H1 (cell line): Measurements from ENCODE around the gene BCAS3. TPM values are rescaled to one million over a fixed set of nuclear protein-coding genes. Genes with fewer than 3 reads are reported as not detected.

Source experiments
- BACH1 ChIP-seq: IDR thresholded peaks from 2 replicates; pipeline ENCODE4 v1.6.1; 2012; ENCODE audit warnings: low read length, improper control_type of control experiment
- BRCA1 ChIP-seq: IDR thresholded peaks from 2 replicates; pipeline ENCODE4 v1.6.1; 2012; ENCODE audit warnings: low read depth, low read length, improper control_type of control experiment
- E2F6 ChIP-seq: IDR thresholded peaks from 2 replicates; pipeline ENCODE4 v1.6.1; 2012; ENCODE audit warnings: inconsistent platforms
- RBBP5 ChIP-seq: IDR thresholded peaks from 2 replicates; pipeline ENCODE4 v1.7.1; 2012; ENCODE audit warnings: low read depth, mild to moderate bottlenecking, inconsistent platforms, low read length, moderate library complexity, borderline replicate concordance
- RNF2 ChIP-seq: fragments of 200-900, 300-1000 bp; sonication (generic); IDR thresholded peaks from 2 replicates; pipeline ENCODE4 v1.7.1; 2016; ENCODE audit warnings: borderline replicate concordance, low read depth, mild to moderate bottlenecking, antibody characterized with exemption, low read length; ENCODE audit not compliant: poor library complexity, severe bottlenecking; ENCODE audit errors: missing control alignments
- polyA plus RNA-seq, 7 experiments: library from polyadenylated mRNA; depleted of rRNA in 3 of 7; stranded (reverse) in 5 of 7; unstranded in 2 of 7; fragments of >200 nt in 5 of 7; fragments of 200-250 nt in 2 of 7; gene quantifications; 1 replicate in 5 of 7; 2 replicates in 1 of 7; 4 replicates in 1 of 7; pipeline versions ENCODE4 v1.2.1 to v1.2.3, GENCODE V29; 2011 to 2013; ENCODE audit warnings: missing spikeins in 2 of 7, mixed read lengths in 2 of 7
- total RNA-seq: library from RNA; stranded (reverse); fragmentation: NEBNext Ultra II Directional; extraction: Animal tissue kit (Norgen Biotek cat#: 25700); gene quantifications from 2 replicates; pipeline ENCODE4 v1.2.1, GENCODE V29; 2021

Gene BCAS3
- total and polyA plus RNA-seq, 2 of the 8 experiments (the other 6 are each of a cell fraction or from before 2014, with no cell fraction given) = 9.9 to 13.3 TPM

DNA sequence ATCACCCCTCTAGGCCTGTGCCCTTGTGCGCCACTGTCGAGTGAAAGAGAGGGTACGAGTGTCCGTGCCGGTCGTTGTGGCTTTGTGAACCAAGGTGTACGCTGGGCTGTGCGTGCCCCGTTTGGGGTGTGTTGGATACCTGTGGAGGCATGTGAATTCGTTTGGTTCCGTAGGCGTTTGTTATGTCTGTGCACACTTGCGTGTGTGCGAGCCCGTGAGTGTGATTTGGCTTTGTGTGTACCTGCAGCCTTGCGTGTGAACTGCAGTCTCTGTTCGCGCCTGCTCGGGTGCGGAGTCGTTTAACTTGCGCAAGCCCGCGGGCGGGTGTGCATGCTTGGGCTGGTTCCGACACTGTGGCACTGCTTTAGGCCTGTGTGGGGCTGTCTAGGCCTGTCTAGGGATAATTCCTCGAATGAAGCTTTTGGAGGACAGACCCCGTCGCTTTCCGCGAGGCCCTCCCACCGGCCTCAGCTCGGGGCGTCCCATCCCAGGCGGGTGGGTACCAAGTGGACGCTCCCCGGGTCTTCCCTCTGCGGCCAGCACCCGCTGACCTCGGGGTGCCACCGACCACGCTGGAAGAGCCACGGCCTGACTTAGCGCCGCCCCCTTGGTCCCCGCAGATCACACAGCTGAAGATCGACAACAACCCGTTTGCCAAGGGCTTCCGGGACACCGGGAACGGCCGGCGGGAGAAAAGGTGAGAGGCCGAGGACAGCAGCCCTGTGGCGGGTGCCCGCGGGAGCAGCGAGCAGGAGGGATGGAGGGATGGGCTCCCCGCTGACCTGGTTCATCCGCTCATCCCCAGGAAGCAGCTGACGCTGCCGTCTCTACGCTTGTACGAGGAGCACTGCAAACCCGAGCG lies 726.4 kb downstream of the BCAS3 start (continued):
- TF ChIP-seq BACH1 = no peak
- no peak for TF ChIP-seq E2F6
- no peak for TF ChIP-seq BRCA1
- no peak for TF ChIP-seq RBBP5
- TF ChIP-seq RNF2 = peak; percentile 98
